ENCODE results near the gene METTL17. TPM values are rescaled to one million over a fixed set of nuclear protein-coding genes. Genes with fewer than 3 reads are reported as not detected.
"Not testable (repeated sequence)": the region's sequence is repeated elsewhere in the genome, so short reads cannot be mapped to it uniquely, and the experiment has no call there.

The METTL17 gene
- total RNA-seq: 10 to 100 TPM; 30.1 to 33.5 TPM
- long read RNA-seq, donor 1, partial matches to known transcripts: 1 of 13 reads
- long read RNA-seq, donor 1, other reads (novel, unspliced or antisense): 7 of 13 reads
- long read RNA-seq, donor 2, transcript METTL17-224 (14 exons, 1,529 nt): minor isoform, 12 of 86 reads
- long read RNA-seq, donor 2, transcript METTL17-216 (13 exons, 1,605 nt): minor isoform, 6 of 86 reads
- long read RNA-seq, donor 2, transcript METTL17-202 (13 exons, 1,586 nt): minor isoform, 16 of 86 reads
- long read RNA-seq, donor 2, transcript METTL17-201 (14 exons, 1,749 nt): major isoform, 23 of 86 reads
- long read RNA-seq, donor 2, partial matches to known transcripts: 17 of 86 reads
- long read RNA-seq, donor 2, other reads (novel, unspliced or antisense): 9 of 86 reads

- intact Hi-C loops (cut with DNase I): no loop called here
- peak; percentile 96 for DNase-seq (ENCODE audit: low spot score)
These were observed at the start of gene METTL17 for GRCh38 chr14:20989787-20990600. Gene METTL17, plus strand, starts transcription at chr14:20989980. Its CDS starts 23 bp downstream, at chr14:20990003.

- intact Hi-C loops (cut with DNase I); DNase-seq (ENCODE audit: low spot score): not testable (repeated sequence)
These were observed 44.6 kb upstream of the METTL17 start for GRCh38 chr14:20945146-20945545.

- DNase-seq (ENCODE audit: low spot score); intact Hi-C loops (cut with DNase I): not testable (repeated sequence)
These were observed 43.1 kb upstream of the METTL17 start for GRCh38 chr14:20946707-20947106.

GRCh38 chr14:20954736-20955537 lies 34.8 kb upstream of the METTL17 start, which contains the start of gene RNASE2:
Gene RNASE2, plus strand, starts transcription at chr14:20955487. Its CDS starts 285 bp downstream, at chr14:20955772.
- peak; percentile 68 for DNase-seq (ENCODE audit: low spot score)
- intact Hi-C loops (cut with DNase I): not testable (repeated sequence)

- DNase-seq (ENCODE audit: low spot score): peak; percentile 74
- intact Hi-C loops (cut with DNase I): not testable (repeated sequence)
These were observed 34.3 kb upstream of the METTL17 start for GRCh38 chr14:20955538-20955873.

GRCh38 chr14:20956376-20956976 lies 33.3 kb upstream of the METTL17 start:
- intact Hi-C loops (cut with DNase I): no loop called here
- DNase-seq (ENCODE audit: low spot score): no peak

GRCh38 chr14:20958946-20959345 lies 30.8 kb upstream of the METTL17 start:
- intact Hi-C loops (cut with DNase I): not testable (repeated sequence)

GRCh38 chr14:20969336-20969735 lies 20.4 kb upstream of the METTL17 start:
- DNase-seq (ENCODE audit: low spot score): no peak
- intact Hi-C loops (cut with DNase I): loop anchor here in 1 of 2 donors (10.0 kb wide), 1 partner anchor 515 kb away; the partner anchor contains the start of genes APEX1 and OSGEP

More at GRCh38 chr14:20958946-20959345, 30.8 kb upstream of the METTL17 start:
- DNase-seq (ENCODE audit: low spot score): not testable (repeated sequence)

- intact Hi-C loops (cut with DNase I): loop anchor here (10.0 kb wide), 1 partner anchor 116 kb away; no protein-coding TSS in a partner anchor
- DNase-seq (ENCODE audit: low spot score): no peak
These were observed 19.2 kb upstream of the METTL17 start for GRCh38 chr14:20970647-20970982.

GRCh38 chr14:20970983-20971704 lies 18.6 kb upstream of the METTL17 start:
- intact Hi-C loops (cut with DNase I): loop anchor here (10.0 kb wide), 1 partner anchor 116 kb away; no protein-coding TSS in a partner anchor
- DNase-seq (ENCODE audit: low spot score): peak; percentile 96

- DNase-seq (ENCODE audit: low spot score): no peak
- intact Hi-C loops (cut with DNase I): loop anchor here (10.0 kb wide), 1 partner anchor 117 kb away; no protein-coding TSS in a partner anchor
These were observed 18.1 kb upstream of the METTL17 start for GRCh38 chr14:20971705-20972021.

- intact Hi-C loops (cut with DNase I): loop anchor here (10.0 kb wide), 1 partner anchor 119 kb away; no protein-coding TSS in a partner anchor
- no peak for DNase-seq (ENCODE audit: low spot score)
These were observed 16.3 kb upstream of the METTL17 start for GRCh38 chr14:20973501-20973900.

GRCh38 chr14:20976291-20976690 lies 13.5 kb upstream of the METTL17 start:
- intact Hi-C loops (cut with DNase I): loop anchor here (10.0 kb wide), 1 partner anchor 121 kb away; no protein-coding TSS in a partner anchor
- DNase-seq (ENCODE audit: low spot score): no peak

- no peak for DNase-seq (ENCODE audit: low spot score)
- intact Hi-C loops (cut with DNase I): loop anchor here (10.0 kb wide), 1 partner anchor 124 kb away; no protein-coding TSS in a partner anchor
These were observed 11.1 kb upstream of the METTL17 start for GRCh38 chr14:20978687-20979086.

- DNase-seq (ENCODE audit: low spot score): no peak
- intact Hi-C loops (cut with DNase I): no loop called here
These were observed 8.9 kb upstream of the METTL17 start for GRCh38 chr14:20980906-20981305.

- intact Hi-C loops (cut with DNase I): no loop called here
These were observed 7.0 kb upstream of the METTL17 start for GRCh38 chr14:20982646-20983369.

GRCh38 chr14:20985650-20986049 lies 4.1 kb upstream of the METTL17 start:
- DNase-seq (ENCODE audit: low spot score); intact Hi-C loops (cut with DNase I): not testable (repeated sequence)

More at GRCh38 chr14:20982646-20983369, 7.0 kb upstream of the METTL17 start:
- no peak for DNase-seq (ENCODE audit: low spot score)
